Mesenchymal stem cell (in vitro differentiated cells and primary cell): Measurements from ENCODE around the gene ATP8B2.

Experiments used
- DNase-seq: peaks from one replicate; pipeline ENCODE4 v3.0.0-alpha.2; 2013
- H2AFZ ChIP-seq: one replicate; pipeline ENCODE4 v1.6.1; 2013; ENCODE audit warnings: low read depth, mild to moderate bottlenecking, control low read depth, inconsistent platforms, low read length, moderate library complexity
- H2AK5ac ChIP-seq: 2 replicates; pipeline ENCODE4 v1.6.1; 2013; ENCODE audit warnings: low read length, moderate library complexity, mild to moderate bottlenecking, inconsistent platforms; ENCODE audit not compliant: severe bottlenecking
- H2BK120ac ChIP-seq: one replicate; pipeline ENCODE4 v1.6.1; 2013; ENCODE audit warnings: low read depth, mild to moderate bottlenecking, inconsistent platforms, low read length, moderate library complexity
- H2BK12ac ChIP-seq, 2 experiments: one replicate each; pipeline ENCODE4 v1.6.1; 2013; ENCODE audit warnings: inconsistent platforms in 2 of 2, low read length in 2 of 2, mild to moderate bottlenecking in 2 of 2, moderate library complexity in 2 of 2, control low read depth in 1 of 2
- H2BK15ac ChIP-seq: one replicate; pipeline ENCODE4 v1.6.1; 2013; ENCODE audit warnings: mild to moderate bottlenecking, low read depth, inconsistent platforms; ENCODE audit not compliant: poor library complexity, severe bottlenecking
- H2BK5ac ChIP-seq: 2 replicates; pipeline ENCODE4 v1.6.1; 2013; ENCODE audit warnings: low read depth, mild to moderate bottlenecking, low read length, control low read depth, inconsistent platforms; ENCODE audit not compliant: poor library complexity, severe bottlenecking
- H3K14ac ChIP-seq, 2 experiments: one replicate each; pipeline ENCODE4 v1.6.1; 2013; ENCODE audit warnings: inconsistent platforms in 2 of 2, low read length in 2 of 2, control low read depth in 1 of 2, mild to moderate bottlenecking in 1 of 2, moderate library complexity in 1 of 2
- H3K18ac ChIP-seq, 2 experiments: one replicate each; pipeline ENCODE4 v1.6.1; 2013; ENCODE audit warnings: inconsistent platforms in 2 of 2, low read length in 2 of 2, control low read depth in 1 of 2, low read depth in 1 of 2, mild to moderate bottlenecking in 1 of 2
- H3K23ac ChIP-seq, 2 experiments: one replicate each; pipeline ENCODE4 v1.6.1; 2013; ENCODE audit warnings: inconsistent platforms in 2 of 2, low read length in 2 of 2, mild to moderate bottlenecking in 2 of 2, moderate library complexity in 2 of 2, control low read depth in 1 of 2
- H3K27ac ChIP-seq: 2 replicates; pipeline ENCODE4 v1.5.1; 2013; ENCODE audit warnings: mild to moderate bottlenecking, moderate library complexity, low read length, control low read depth, inconsistent platforms; ENCODE audit not compliant: poor library complexity, severe bottlenecking
- H3K27me3 ChIP-seq, 2 experiments: 2 replicates each; pipeline versions ENCODE4 v1.6.1 to v1.7.0; 2013; ENCODE audit warnings: low read length in 2 of 2, mild to moderate bottlenecking in 2 of 2, moderate library complexity in 2 of 2, control low read depth in 1 of 2, inconsistent platforms in 1 of 2; ENCODE audit not compliant: control insufficient read depth in 1 of 2, insufficient read depth in 1 of 2
- H3K36me3 ChIP-seq, 2 experiments: 2 replicates each; pipeline versions ENCODE4 v1.6.1 to v1.7.0; 2013; ENCODE audit warnings: low read length in 2 of 2, control low read depth in 1 of 2, inconsistent platforms in 1 of 2, low read depth in 1 of 2, mild to moderate bottlenecking in 1 of 2; ENCODE audit not compliant: insufficient read depth in 2 of 2, control insufficient read depth in 1 of 2
- H3K4ac ChIP-seq, 2 experiments: one replicate each; pipeline ENCODE4 v1.6.1; 2013; ENCODE audit warnings: inconsistent platforms in 2 of 2, low read length in 2 of 2, mild to moderate bottlenecking in 2 of 2, moderate library complexity in 2 of 2, control low read depth in 1 of 2, low read depth in 1 of 2
- H3K4me1 ChIP-seq: 2 replicates; pipeline ENCODE4 v1.6.1; 2013; ENCODE audit warnings: low read depth, low read length, control low read depth; ENCODE audit not compliant: control insufficient read depth, insufficient read depth
- H3K4me2 ChIP-seq: 2 replicates; pipeline ENCODE4 v1.6.1; 2013; ENCODE audit warnings: low read length, mild to moderate bottlenecking, inconsistent platforms; ENCODE audit not compliant: poor library complexity, severe bottlenecking
- H3K4me3 ChIP-seq, 2 experiments: 2 replicates each; pipeline versions ENCODE4 v1.5.1 to v1.7.0; 2013; ENCODE audit warnings: low read length in 2 of 2, mild to moderate bottlenecking in 2 of 2, control low read depth in 1 of 2, low read depth in 1 of 2; ENCODE audit not compliant: insufficient read depth in 1 of 2
- H3K79me1 ChIP-seq: replicated peaks from 2 replicates; pipeline ENCODE4 v1.6.1; 2013; ENCODE audit warnings: mild to moderate bottlenecking, control low read depth, low read length, inconsistent platforms; ENCODE audit not compliant: poor library complexity, severe bottlenecking
- H3K9ac ChIP-seq: 2 replicates; pipeline ENCODE4 v1.7.0; 2013; ENCODE audit warnings: mild to moderate bottlenecking, low read length, moderate library complexity
- H3K9me3 ChIP-seq: 2 replicates; pipeline ENCODE4 v1.7.0; 2013; ENCODE audit warnings: mild to moderate bottlenecking, low read length; ENCODE audit not compliant: control insufficient read depth
- H4K8ac ChIP-seq: one replicate; pipeline ENCODE4 v1.6.1; 2013; ENCODE audit warnings: inconsistent platforms, mild to moderate bottlenecking, low read length, moderate library complexity
- H4K91ac ChIP-seq: one replicate; pipeline ENCODE4 v1.6.1; 2013; ENCODE audit warnings: mild to moderate bottlenecking, low read length, inconsistent platforms
- WGBS: methylation state at CpG from one replicate; pipeline ENCODE4 v1.1.7; 2013; ENCODE audit warnings: mixed read lengths; 5-methylcytosine and 5-hydroxymethylcytosine counted together

Gene ATP8B2

GRCh38 chr1:154328318-154329151 is 3.2 kb downstream of the ATP8B2 start:
- peak overlapping the region; percentile 26 for H2BK15ac ChIP-seq
- no peak overlapping the region for H4K91ac ChIP-seq
- no peaks in the 10 kb centered on the region for H3K9me3 ChIP-seq
- no peak overlapping the region for H2BK5ac ChIP-seq
- H3K27ac ChIP-seq: peak overlapping the region; percentile 56
- H3K18ac ChIP-seq: peak overlapping the region in 1 of 2 experiments; percentile 76
- H2BK12ac ChIP-seq: no peak overlapping the region
- H2AFZ ChIP-seq: no peak overlapping the region
- H2AK5ac ChIP-seq: peak overlapping the region; percentile 24
- H3K36me3 ChIP-seq: peaks cover 25 to 40% of the 10 kb centered on the region in 2 experiments
- peaks cover 15% of the 10 kb centered on the region for H3K79me1 ChIP-seq
- peaks cover 4 to 5% of the 10 kb centered on the region in 2 experiments for H3K27me3 ChIP-seq
- H3K4ac ChIP-seq: peak overlapping the region in 1 of 2 experiments; percentile 38
- H3K4me3 ChIP-seq: peak overlapping the region; percentile 54 to 78
- H3K9ac ChIP-seq: peak overlapping the region; percentile 100
- 11% methylated on average over 69 of the region's 76 CpGs for WGBS
- peaks cover 34% of the 10 kb centered on the region for H3K4me1 ChIP-seq
- H2BK120ac ChIP-seq: no peak overlapping the region
- H3K23ac ChIP-seq: peak overlapping the region in 1 of 2 experiments; percentile 73
- peak; percentile 76 for DNase-seq
- H4K8ac ChIP-seq: no peak overlapping the region
- H3K14ac ChIP-seq: no peak overlapping the region
- H3K4me2 ChIP-seq: peak overlapping the region; percentile 85

- Histone ChIP-seq H3K27me3 (no peaks in the 10 kb centered on the region), H3K36me3 (peaks cover 29 to 45% of the 10 kb centered on the region in 2 experiments), H3K27ac (peak overlapping the region; percentile 56), H3K18ac (no peak overlapping the region), H4K91ac (no peak overlapping the region), H3K4me1 (peaks cover 34% of the 10 kb centered on the region), H2AK5ac (no peak overlapping the region), H3K9ac (peak overlapping the region; percentile 83), H3K9me3 (no peaks in the 10 kb centered on the region), H3K14ac (no peak overlapping the region), H2BK120ac (no peak overlapping the region), H3K4me2 (peak overlapping the region; percentile 85), H3K79me1 (peaks cover 15% of the 10 kb centered on the region), H3K4ac (no peak overlapping the region), H3K23ac (no peak overlapping the region), H2AFZ (no peak overlapping the region), H3K4me3 (peak overlapping the region; percentile 54 to 78), H2BK5ac (no peak overlapping the region), H2BK15ac (no peak overlapping the region), H2BK12ac (no peak overlapping the region), H4K8ac (no peak overlapping the region)
- WGBS: 72% methylated on average over 6 of the region's 6 CpGs
- DNase-seq: no peak
These were observed 3.8 kb downstream of the ATP8B2 start for GRCh38 chr1:154329152-154329521.

- Histone ChIP-seq H3K4me2 (peak overlapping the region; percentile 13), H2AK5ac (no peak overlapping the region), H3K18ac (no peak overlapping the region), H3K4me3 (peak overlapping the region in 1 of 2 experiments; percentile 78), H3K27ac (peak overlapping the region; percentile 40), H3K4me1 (peaks cover 33% of the 10 kb centered on the region), H3K4ac (no peak overlapping the region), H3K27me3 (no peaks in the 10 kb centered on the region), H3K9me3 (no peaks in the 10 kb centered on the region), H4K8ac (no peak overlapping the region), H3K9ac (peak overlapping the region; percentile 83), H2AFZ (no peak overlapping the region), H3K14ac (no peak overlapping the region), H3K79me1 (peaks cover 15% of the 10 kb centered on the region), H3K36me3 (peaks cover 34 to 50% of the 10 kb centered on the region in 2 experiments), H2BK120ac (no peak overlapping the region), H3K23ac (no peak overlapping the region), H2BK15ac (no peak overlapping the region), H2BK5ac (no peak overlapping the region), H4K91ac (no peak overlapping the region), H2BK12ac (no peak overlapping the region)
- WGBS: 94% methylated on average over 7 of the region's 7 CpGs
- no peak for DNase-seq
These were observed 4.3 kb downstream of the ATP8B2 start for GRCh38 chr1:154329551-154330131.

- Histone ChIP-seq H3K4me3 (no peak overlapping the region), H3K36me3 (peaks cover 40 to 58% of the 10 kb centered on the region in 2 experiments), H2BK120ac (no peak overlapping the region), H2BK15ac (no peak overlapping the region), H2AK5ac (no peak overlapping the region), H3K4me1 (peaks cover 32% of the 10 kb centered on the region), H3K9me3 (no peaks in the 10 kb centered on the region), H4K8ac (no peak overlapping the region), H3K4ac (no peak overlapping the region), H2AFZ (no peak overlapping the region), H3K27me3 (no peaks in the 10 kb centered on the region), H3K79me1 (peaks cover 17% of the 10 kb centered on the region), H3K4me2 (no peak overlapping the region), H2BK12ac (no peak overlapping the region), H3K9ac (no peak overlapping the region), H3K14ac (no peak overlapping the region), H3K27ac (no peak overlapping the region), H2BK5ac (no peak overlapping the region), H4K91ac (no peak overlapping the region), H3K18ac (no peak overlapping the region), H3K23ac (no peak overlapping the region)
- DNase-seq: no peak
These were observed 5.3 kb downstream of the ATP8B2 start for GRCh38 chr1:154330669-154331068.
